K562 (cell line): ENCODE data around the gene PRICKLE4. TPM values are rescaled to one million over a fixed set of nuclear protein-coding genes. Genes with fewer than 3 reads are reported as not detected.

Source experiments
- AFF4 ChIP-seq: sonication (generic); formaldehyde crosslinking; IDR thresholded peaks from 2 replicates; pipeline ENCODE4 v1.8.0; 2023; ENCODE audit warnings: mild to moderate bottlenecking, missing genetic modification reagents
- MLX ChIP-seq, 2 experiments: fragments of 450-650 bp in 1 of 2; sonication (generic) in 1 of 2; formaldehyde crosslinking; conservative IDR thresholded peaks; 2 replicates each; pipeline versions ENCODE4 v1.4.0 to v1.8.1; 2020 to 2022; ENCODE audit warnings: mild to moderate bottlenecking in 1 of 2, missing genetic modification reagents in 1 of 2
- NR1H2 ChIP-seq: sonication (generic); formaldehyde crosslinking; IDR thresholded peaks from 2 replicates; pipeline ENCODE4 v1.4.0; 2020; ENCODE audit warnings: mild to moderate bottlenecking, missing genetic modification reagents
- SMARCE1 ChIP-seq: fragments of 450-650 bp; IDR thresholded peaks from 2 replicates; pipeline ENCODE4 v1.7.1; 2016; ENCODE audit warnings: mild to moderate bottlenecking
- STAT6 ChIP-seq: sonication (generic); formaldehyde crosslinking; IDR thresholded peaks from 2 replicates; pipeline ENCODE4 v1.8.1; 2023; ENCODE audit warnings: mild to moderate bottlenecking, missing genetic modification reagents
- ZBTB43 ChIP-seq: sonication (generic); formaldehyde crosslinking; IDR thresholded peaks from 2 replicates; pipeline ENCODE4 v1.8.0; 2023; ENCODE audit warnings: mild to moderate bottlenecking, missing genetic modification reagents
- ZFP91 ChIP-seq: sonication (generic); formaldehyde crosslinking; IDR thresholded peaks from 2 replicates; pipeline ENCODE4 v1.8.0; 2022; ENCODE audit warnings: mild to moderate bottlenecking, missing genetic modification reagents
- ZNF134 ChIP-seq: fragments of 250-450 bp; sonication (Bioruptor Pico); conservative IDR thresholded peaks from 2 replicates; pipeline ENCODE4 v1.4.0; 2020
- ZNF445 ChIP-seq: fragments of 250-450 bp; sonication (Bioruptor Pico); IDR thresholded peaks from 2 replicates; pipeline ENCODE4 v1.4.0; 2020; ENCODE audit warnings: low read depth, mild to moderate bottlenecking, moderate library complexity
- ZNF449 ChIP-seq: fragments of 250-450 bp; sonication (Bioruptor Pico); IDR thresholded peaks from 2 replicates; pipeline ENCODE4 v1.8.0; 2022; ENCODE audit warnings: moderate library complexity, mild to moderate bottlenecking, inconsistent platforms
- polyA plus RNA-seq, 8 experiments: library from polyadenylated mRNA; depleted of rRNA in 4 of 8; stranded (reverse) in 5 of 8; unstranded in 3 of 8; fragments of >200 nt; fragmentation: Nextera tagmentation in 2 of 8; fragmentation: Illumina TruSeq in 1 of 8; extraction: Ambion mirVana in 2 of 8; extraction: Trizol in 1 of 8; gene quantifications; 2 replicates each; pipeline versions ENCODE4 v1.2.1 to v1.2.3, GENCODE V29; 2011 to 2014; ENCODE audit warnings: inconsistent platforms in 1 of 8, missing spikeins in 1 of 8
- total RNA-seq, 7 experiments: library from RNA; depleted of rRNA in 6 of 7; stranded (reverse); fragments of >200 nt in 6 of 7; fragmentation: Illumina TruSeq in 2 of 7; extraction: Trizol in 2 of 7; gene quantifications; 2 replicates each; pipeline versions ENCODE4 v1.2.1 to v1.2.3, GENCODE V29; 2011 to 2021; ENCODE audit warnings: low replicate concordance in 1 of 7

Gene PRICKLE4
- total and polyA plus RNA-seq, 9 of the 15 experiments (the other 6 are each of a cell fraction or from before 2014, with no cell fraction given): 0.20 to 0.32 (median 0.27) TPM; not detected in 6

- no peak for TF ChIP-seq STAT6 (CRISPR knock-in tag)
- 0 out of 4 replicates have a peak, but pooled peaks of 1 of the 2 experiments have one; percentile 58 for TF ChIP-seq MLX (CRISPR knock-in tag; conservative IDR thresholded peaks at IDR 0.05)
- TF ChIP-seq ZNF449 (CRISPR knock-in tag): no peak
- no peak for TF ChIP-seq ZBTB43
- TF ChIP-seq ZNF445: no peak
- no peak for TF ChIP-seq AFF4 (CRISPR knock-in tag)
- TF ChIP-seq SMARCE1: no peak
- peak; percentile 60; the same call in 1 of the 2 replicates for TF ChIP-seq ZFP91 (CRISPR knock-in tag)
- no peak for TF ChIP-seq ZNF134 (CRISPR knock-in tag)
- 0 out of 2 replicates have a peak, but pooled peaks have one; percentile 49 for TF ChIP-seq NR1H2 (CRISPR knock-in tag)
Measured at GRCh38 chr6:41786451-41787218, 6.1 kb downstream of the PRICKLE4 start (continued).
